Measurements from ENCODE around the gene SEMA5A.

Gene SEMA5A

GRCh38 chr5:9483243-9483642 is 62.6 kb downstream of the SEMA5A start:
- DNase-seq, result no peak

- DNase-seq, result no peak
Observed at GRCh38 chr5:9482381-9482780, 63.5 kb downstream of the SEMA5A start.

- no peak for DNase-seq
Observed at GRCh38 chr5:9480499-9480898, 65.4 kb downstream of the SEMA5A start.

- DNase-seq, result no peak
Observed at GRCh38 chr5:9479990-9480389, 65.9 kb downstream of the SEMA5A start.

- DNase-seq, result no peak
Observed at GRCh38 chr5:9479361-9479760, 66.5 kb downstream of the SEMA5A start.

GRCh38 chr5:9477537-9477936 is 68.3 kb downstream of the SEMA5A start:
- no peak for DNase-seq

GRCh38 chr5:9474219-9475002 is 71.5 kb downstream of the SEMA5A start:
- DNase-seq, result no peak

GRCh38 chr5:9473624-9474023 is 72.3 kb downstream of the SEMA5A start:
- no peak for DNase-seq

- no peak for DNase-seq
Observed at GRCh38 chr5:9470410-9470809, 75.5 kb downstream of the SEMA5A start.

GRCh38 chr5:9468060-9468388 is 77.9 kb downstream of the SEMA5A start:
- DNase-seq, result peak in 3 of 56 donors; percentile 2 to 73 (median 4)

- DNase-seq, result no peak
Observed at GRCh38 chr5:9467199-9468059, 78.4 kb downstream of the SEMA5A start.

- no peak for DNase-seq
Observed at GRCh38 chr5:9466697-9467096, 79.2 kb downstream of the SEMA5A start.

- DNase-seq, result peak in 3 of 56 donors; percentile 7 to 13 (median 8)
Observed at GRCh38 chr5:9464478-9464877, 81.4 kb downstream of the SEMA5A start.

- no peak for DNase-seq
Observed at GRCh38 chr5:9462109-9462508, 83.8 kb downstream of the SEMA5A start.

GRCh38 chr5:9460885-9461645 is 84.8 kb downstream of the SEMA5A start:
- no peak for DNase-seq

- DNase-seq, result no peak
Observed at GRCh38 chr5:9456435-9457042, 89.3 kb downstream of the SEMA5A start.

- no peak for DNase-seq
Observed at GRCh38 chr5:9455826-9456434, 89.9 kb downstream of the SEMA5A start.

- no peak for DNase-seq
Observed at GRCh38 chr5:9454491-9454890, 91.4 kb downstream of the SEMA5A start.

GRCh38 chr5:9454012-9454481 is 91.8 kb downstream of the SEMA5A start:
- DNase-seq, result no peak

- no peak for DNase-seq
Observed at GRCh38 chr5:9453480-9454011, 92.3 kb downstream of the SEMA5A start.

- no peak for DNase-seq
Observed at GRCh38 chr5:9452181-9452580, 93.7 kb downstream of the SEMA5A start.
